ENCODE measurements around the gene NUDT3.
"Not testable (repeated sequence)": the region's sequence is repeated elsewhere in the genome, so short reads cannot be mapped to it uniquely, and the experiment has no call there.

The NUDT3 gene

GRCh38 chr6:34334796-34335416, 57.6 kb downstream of the NUDT3 start:
- TF ChIP-seq BACH2 (CRISPR knock-in tag; IDR thresholded peaks at IDR 0.05; ENCODE audit: borderline replicate concordance) (no peak), CREB5 (CRISPR knock-in tag; IDR thresholded peaks at IDR 0.05; ENCODE audit: low read depth) (no peak)
- ATAC-seq, result no peak

- TF ChIP-seq BACH2 (CRISPR knock-in tag; IDR thresholded peaks at IDR 0.05; ENCODE audit: borderline replicate concordance) (no peak), ARNTL (CRISPR knock-in tag; IDR thresholded peaks at IDR 0.05; ENCODE audit: borderline replicate concordance, low read depth) (no peak), POU6F1 (CRISPR knock-in tag; IDR thresholded peaks at IDR 0.05; ENCODE audit: borderline replicate concordance, low read depth) (no peak)
Observed at GRCh38 chr6:34333858-34334257, 58.6 kb downstream of the NUDT3 start.

GRCh38 chr6:34332251-34333198, 59.9 kb downstream of the NUDT3 start:
- ATAC-seq, result no peak
- no peak for TF ChIP-seq PPARA (CRISPR knock-in tag; IDR thresholded peaks at IDR 0.05; ENCODE audit: borderline replicate concordance)
- no peak for TF ChIP-seq TOX (CRISPR knock-in tag; IDR thresholded peaks at IDR 0.05; ENCODE audit: borderline replicate concordance)
- no peak for TF ChIP-seq ZNF70 (CRISPR knock-in tag; IDR thresholded peaks at IDR 0.05)
- no peak for TF ChIP-seq CSDC2 (CRISPR knock-in tag; IDR thresholded peaks at IDR 0.05)
- TF ChIP-seq PATZ1 (CRISPR knock-in tag; IDR thresholded peaks at IDR 0.05; ENCODE audit: borderline replicate concordance), result no peak
- no peak for TF ChIP-seq ARNTL (CRISPR knock-in tag; IDR thresholded peaks at IDR 0.05; ENCODE audit: borderline replicate concordance, low read depth)
- TF ChIP-seq ZNF565 (CRISPR knock-in tag; conservative IDR thresholded peaks at IDR 0.05; ENCODE audit: low read depth), result no peak
- no peak for TF ChIP-seq RARB (CRISPR knock-in tag; IDR thresholded peaks at IDR 0.05)
- TF ChIP-seq CSRNP3 (CRISPR knock-in tag; IDR thresholded peaks at IDR 0.05), result no peak
- no peak for TF ChIP-seq ZC3H10 (CRISPR knock-in tag; IDR thresholded peaks at IDR 0.05)

More at GRCh38 chr6:34333858-34334257, 58.6 kb downstream of the NUDT3 start:
- no peak for ATAC-seq

- no peak for ATAC-seq
- TF ChIP-seq CSRNP3 (CRISPR knock-in tag; IDR thresholded peaks at IDR 0.05) (no peak), CSDC2 (CRISPR knock-in tag; IDR thresholded peaks at IDR 0.05) (no peak), ZNF8 (CRISPR knock-in tag; IDR thresholded peaks at IDR 0.05) (no peak), ZFP3 (CRISPR knock-in tag; IDR thresholded peaks at IDR 0.05) (no peak), TOX (CRISPR knock-in tag; IDR thresholded peaks at IDR 0.05; ENCODE audit: borderline replicate concordance) (no peak)
Observed at GRCh38 chr6:34331371-34332050, 61.0 kb downstream of the NUDT3 start.

- ATAC-seq, result not testable (repeated sequence)
Observed at GRCh38 chr6:34329814-34330213, 62.7 kb downstream of the NUDT3 start.

Data from SK-N-SH treated with all-trans-retinoic acid at 6 μM for 48 hours (cell line).